ENCODE data around the gene ANKS1A. TPM values are rescaled to one million over a fixed set of nuclear protein-coding genes. Genes with fewer than 3 reads are reported as not detected.

Gene ANKS1A
- polyA plus RNA-seq, 1 experiment: 5.1 TPM

- Histone ChIP-seq H3K27me3 (ENCODE audit: control insufficient read depth, insufficient read depth, low read length) (no peaks in the 10 kb centered on the region), H3K27ac (ENCODE audit: low read depth, low read length) (no peak overlapping the region), H3K9me3 (ENCODE audit: control insufficient read depth, insufficient read depth, low read length) (no peaks in the 10 kb centered on the region), H3K4me3 (ENCODE audit: low read depth, low read length) (no peak overlapping the region)
- no peak for DNase-seq (ENCODE audit: low read depth, low spot score)
- CTCF ChIA-PET: no interaction called here
- no peak for TF ChIP-seq CTCF (IDR thresholded peaks at IDR 0.05; ENCODE audit: low read depth, low read length)
- POLR2A ChIA-PET: no interaction called here
Observed at GRCh38 chr6:35064290-35064689, 175.2 kb downstream of the ANKS1A start.

GRCh38 chr6:35064757-35065440 is 175.8 kb downstream of the ANKS1A start:
- Histone ChIP-seq H3K4me3 (ENCODE audit: low read depth, low read length) (no peak overlapping the region), H3K27me3 (ENCODE audit: control insufficient read depth, insufficient read depth, low read length) (no peaks in the 10 kb centered on the region), H3K9me3 (ENCODE audit: control insufficient read depth, insufficient read depth, low read length) (no peaks in the 10 kb centered on the region), H3K27ac (ENCODE audit: low read depth, low read length) (no peak overlapping the region)
- POLR2A ChIA-PET: no interaction called here
- CTCF ChIA-PET: interaction anchor here (0.6 kb wide), 1 partner anchor 15 kb away, joined by 3 read pairs; no protein-coding TSS in a partner anchor
- TF ChIP-seq CTCF (IDR thresholded peaks at IDR 0.05; ENCODE audit: low read depth, low read length): no peak
- no peak for DNase-seq (ENCODE audit: low read depth, low spot score)

DNA sequence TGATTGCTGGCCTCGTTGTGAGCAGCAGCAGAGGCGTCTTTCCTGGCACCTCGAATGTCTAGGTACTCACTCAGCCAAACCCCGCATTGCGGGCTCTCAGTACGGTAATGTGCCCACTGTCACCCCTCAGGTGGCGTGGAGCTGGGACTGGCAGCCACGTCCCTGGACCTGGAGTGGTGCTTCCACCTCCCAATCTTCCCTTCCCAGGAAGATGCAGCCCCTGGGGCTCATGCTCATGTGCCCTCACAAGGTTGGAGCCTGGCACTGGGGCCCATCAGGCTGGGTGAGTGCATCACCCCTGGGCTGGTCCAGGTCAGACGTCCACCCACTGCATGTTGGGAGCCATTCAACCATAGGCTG is 176.4 kb downstream of the ANKS1A start:
- H3K27me3 ChIP-seq (ENCODE audit: control insufficient read depth, insufficient read depth, low read length): no peaks in the 10 kb centered on the region
- no peaks in the 10 kb centered on the region for H3K9me3 ChIP-seq (ENCODE audit: control insufficient read depth, insufficient read depth, low read length)
- no peak overlapping the region for H3K4me3 ChIP-seq (ENCODE audit: low read depth, low read length)
- DNase-seq (ENCODE audit: low read depth, low spot score): no peak
- ChIA-PET CTCF (no interaction called here), POLR2A (no interaction called here)
- TF ChIP-seq CTCF (IDR thresholded peaks at IDR 0.05; ENCODE audit: low read depth, low read length): no peak
- no peak overlapping the region for H3K27ac ChIP-seq (ENCODE audit: low read depth, low read length)

- H3K4me3 ChIP-seq (ENCODE audit: low read depth, low read length): no peak overlapping the region
- no peak for TF ChIP-seq CTCF (IDR thresholded peaks at IDR 0.05; ENCODE audit: low read depth, low read length)
- H3K27me3 ChIP-seq (ENCODE audit: control insufficient read depth, insufficient read depth, low read length): no peaks in the 10 kb centered on the region
- no peaks in the 10 kb centered on the region for H3K9me3 ChIP-seq (ENCODE audit: control insufficient read depth, insufficient read depth, low read length)
- ChIA-PET POLR2A (no interaction called here), CTCF (no interaction called here)
- DNase-seq (ENCODE audit: low read depth, low spot score): no peak
- no peak overlapping the region for H3K27ac ChIP-seq (ENCODE audit: low read depth, low read length)
Observed at GRCh38 chr6:35065870-35066269, 176.8 kb downstream of the ANKS1A start.

- no peak overlapping the region for H3K4me3 ChIP-seq (ENCODE audit: low read depth, low read length)
- POLR2A ChIA-PET: no interaction called here
- TF ChIP-seq CTCF (IDR thresholded peaks at IDR 0.05; ENCODE audit: low read depth, low read length): no peak
- DNase-seq (ENCODE audit: low read depth, low spot score): no peak
- H3K27me3 ChIP-seq (ENCODE audit: control insufficient read depth, insufficient read depth, low read length): no peaks in the 10 kb centered on the region
- no peak overlapping the region for H3K27ac ChIP-seq (ENCODE audit: low read depth, low read length)
- CTCF ChIA-PET: interaction anchor here (0.6 to 1.7 kb wide), 3 partner anchors 12 to 458 kb away, joined by 3 to 9 read pairs (median 4); no protein-coding TSS in a partner anchor
- no peaks in the 10 kb centered on the region for H3K9me3 ChIP-seq (ENCODE audit: control insufficient read depth, insufficient read depth, low read length)
Observed at GRCh38 chr6:35067234-35067633, 178.2 kb downstream of the ANKS1A start.

Data from AG04450 (cell line).